NCI-H69 (cell line): Measurements from ENCODE around the gene PFKL.

ENCODE experiments used
- DNase-seq: peaks from one replicate; lab custom pipeline; 2025; lab: John Stamatoyannopoulos, UW

PFKL gene

GRCh38 chr21:44299458-44300261, at the start of gene PFKL:
Gene PFKL (plus strand): TSS chr21:44300053. CDS start chr21:44300106, 53 bp downstream.
- DNase-seq: peak; percentile 82

GRCh38 chr21:44253832-44254710, 45.8 kb upstream of the PFKL start:
- no peak for DNase-seq

- DNase-seq: no peak
Observed at GRCh38 chr21:44255511-44255981, 44.3 kb upstream of the PFKL start.

GRCh38 chr21:44258056-44258725, 41.7 kb upstream of the PFKL start:
- no peak for DNase-seq

- peak; percentile 64 for DNase-seq
Observed at GRCh38 chr21:44259082-44259705, 40.7 kb upstream of the PFKL start.

- no peak for DNase-seq
Observed at GRCh38 chr21:44260066-44260465, 39.8 kb upstream of the PFKL start.

- no peak for DNase-seq
Observed at GRCh38 chr21:44260791-44261631, 38.8 kb upstream of the PFKL start.

GRCh38 chr21:44261675-44262295, 38.1 kb upstream of the PFKL start, which contains the start of gene DNMT3L:
Gene DNMT3L (minus strand): TSS chr21:44261897. CDS start chr21:44261259, 638 bp downstream.
- no peak for DNase-seq

GRCh38 chr21:44262338-44263056, 37.4 kb upstream of the PFKL start:
- DNase-seq: no peak

- DNase-seq: no peak
Observed at GRCh38 chr21:44263221-44263760, 36.6 kb upstream of the PFKL start.

- no peak for DNase-seq
Observed at GRCh38 chr21:44263768-44264167, 36.1 kb upstream of the PFKL start.

GRCh38 chr21:44265734-44266270, 34.1 kb upstream of the PFKL start:
- DNase-seq: no peak

- no peak for DNase-seq
Observed at GRCh38 chr21:44267655-44268142, 32.2 kb upstream of the PFKL start.

GRCh38 chr21:44269090-44269489, 30.8 kb upstream of the PFKL start:
- DNase-seq: no peak

- DNase-seq: no peak
Observed at GRCh38 chr21:44271558-44272283, 28.1 kb upstream of the PFKL start.

- DNase-seq: no peak
Observed at GRCh38 chr21:44272284-44272858, 27.5 kb upstream of the PFKL start.

GRCh38 chr21:44273046-44273445, 26.8 kb upstream of the PFKL start:
- DNase-seq: no peak

- DNase-seq: peak; percentile 51
Observed at GRCh38 chr21:44275041-44275440, 24.8 kb upstream of the PFKL start.
